ENCODE results near the gene PARD3B. TPM values are rescaled to one million over a fixed set of nuclear protein-coding genes. Genes with fewer than 3 reads are reported as not detected.
"Not testable (repeated sequence)": the region's sequence is repeated elsewhere in the genome, so short reads cannot be mapped to it uniquely, and the experiment has no call there.

The PARD3B gene
- total RNA-seq, 4 donors from 2014 or later = 32.6 to 65.7 (median 38.6) TPM

GRCh38 chr2:204557604-204558003 lies 12.3 kb downstream of the PARD3B start:
- in situ Hi-C loops (cut with MboI; ENCODE audit: low pct_ligation_motif_present in 1 of 4, low pct_unique_long_range_greater_than_20kb in 1 of 4, low sequenced_read_pairs in 3 of 4) (no loop called here), intact Hi-C loops (cut with DNase I; ENCODE audit: low total_unique reads) (no loop called here)

GRCh38 chr2:204559358-204559757 lies 14.1 kb downstream of the PARD3B start:
- H3K4me1 ChIP-seq; H3K4me3 ChIP-seq; DNase-seq; H3K27ac ChIP-seq; H3K9me3 ChIP-seq; H3K27me3 ChIP-seq; H3K36me3 ChIP-seq; intact Hi-C loops (cut with DNase I; ENCODE audit: low total_unique reads); in situ Hi-C loops (cut with MboI; ENCODE audit: low pct_ligation_motif_present in 1 of 4, low pct_unique_long_range_greater_than_20kb in 1 of 4, low sequenced_read_pairs in 3 of 4): not testable (repeated sequence)

More at GRCh38 chr2:204557604-204558003, 12.3 kb downstream of the PARD3B start:
- DNase-seq = no peak
- Histone ChIP-seq H3K4me1 (no peaks in the 10 kb centered on the region), H3K36me3 (no peaks in the 10 kb centered on the region), H3K27me3 (no peaks in the 10 kb centered on the region), H3K9me3 (no peaks in the 10 kb centered on the region), H3K27ac (no peak overlapping the region), H3K4me3 (no peak overlapping the region)
- TF ChIP-seq POLR2A (IDR thresholded peaks at IDR 0.05) = no peak
- no peak for TF ChIP-seq EP300 (IDR thresholded peaks at IDR 0.05; ENCODE audit: low read depth)
- no peak for TF ChIP-seq CTCF (IDR thresholded peaks at IDR 0.05)
- no peak for TF ChIP-seq POLR2AphosphoS5 (IDR thresholded peaks at IDR 0.05)
- WGBS, 2 donors (ENCODE audit: low coverage in 1 of 2) = 78 to 82% methylated on average over 1 of the region's 1 CpG

GRCh38 chr2:204560902-204561301 lies 15.6 kb downstream of the PARD3B start:
- H3K27ac ChIP-seq = no peak overlapping the region
- H3K4me3 ChIP-seq = no peak overlapping the region
- no peak for DNase-seq
- in situ Hi-C loops (cut with MboI; ENCODE audit: low pct_ligation_motif_present in 1 of 4, low pct_unique_long_range_greater_than_20kb in 1 of 4, low sequenced_read_pairs in 3 of 4) = no loop called here
- no peak for TF ChIP-seq POLR2AphosphoS5 (IDR thresholded peaks at IDR 0.05)
- no peak for TF ChIP-seq CTCF (IDR thresholded peaks at IDR 0.05)
- no peak for TF ChIP-seq EP300 (IDR thresholded peaks at IDR 0.05; ENCODE audit: low read depth)
- TF ChIP-seq POLR2A (IDR thresholded peaks at IDR 0.05) = no peak
- H3K36me3 ChIP-seq = no peaks in the 10 kb centered on the region
- WGBS, 2 donors (ENCODE audit: low coverage in 1 of 2) = 95 to 100% methylated on average over 3 of the region's 3 CpGs
- H3K4me1 ChIP-seq = no peaks in the 10 kb centered on the region
- intact Hi-C loops (cut with DNase I; ENCODE audit: low total_unique reads) = no loop called here
- no peaks in the 10 kb centered on the region for H3K27me3 ChIP-seq
- H3K9me3 ChIP-seq = no peaks in the 10 kb centered on the region

- H3K9me3 ChIP-seq = no peaks in the 10 kb centered on the region
- no peaks in the 10 kb centered on the region for H3K36me3 ChIP-seq
- in situ Hi-C loops (cut with MboI; ENCODE audit: low pct_ligation_motif_present in 1 of 4, low pct_unique_long_range_greater_than_20kb in 1 of 4, low sequenced_read_pairs in 3 of 4) = no loop called here
- intact Hi-C loops (cut with DNase I; ENCODE audit: low total_unique reads) = no loop called here
- no peaks in the 10 kb centered on the region for H3K27me3 ChIP-seq
- no peaks in the 10 kb centered on the region for H3K4me1 ChIP-seq
- H3K27ac ChIP-seq = no peak overlapping the region
- 84 to 90% methylated on average over 2 to 8 of the region's 8 CpGs for WGBS, 2 donors (ENCODE audit: low coverage in 1 of 2)
- no peak overlapping the region for H3K4me3 ChIP-seq
- TF ChIP-seq CTCF (IDR thresholded peaks at IDR 0.05) = no peak
- no peak for TF ChIP-seq POLR2A (IDR thresholded peaks at IDR 0.05)
- TF ChIP-seq POLR2AphosphoS5 (IDR thresholded peaks at IDR 0.05) = no peak
- no peak for TF ChIP-seq EP300 (IDR thresholded peaks at IDR 0.05; ENCODE audit: low read depth)
- DNase-seq = no peak
Measured at GRCh38 chr2:204561771-204562170, 16.5 kb downstream of the PARD3B start.

- TF ChIP-seq POLR2A (IDR thresholded peaks at IDR 0.05) (no peak), CTCF (IDR thresholded peaks at IDR 0.05) (no peak), POLR2AphosphoS5 (IDR thresholded peaks at IDR 0.05) (no peak), EP300 (IDR thresholded peaks at IDR 0.05; ENCODE audit: low read depth) (no peak)
- Histone ChIP-seq H3K27me3 (no peaks in the 10 kb centered on the region), H3K27ac (no peak overlapping the region), H3K4me3 (no peak overlapping the region), H3K4me1 (peaks cover 0 to 11% (median 0%) of the 10 kb centered on the region in 4 donors), H3K36me3 (no peaks in the 10 kb centered on the region), H3K9me3 (no peaks in the 10 kb centered on the region)
- intact Hi-C loops (cut with DNase I; ENCODE audit: low total_unique reads) = no loop called here
- DNase-seq = no peak
- WGBS, 2 donors (ENCODE audit: low coverage in 1 of 2) = 74 to 86% methylated on average over 2 of the region's 2 CpGs
- in situ Hi-C loops (cut with MboI; ENCODE audit: low pct_ligation_motif_present in 1 of 4, low pct_unique_long_range_greater_than_20kb in 1 of 4, low sequenced_read_pairs in 3 of 4) = no loop called here
Measured at GRCh38 chr2:204566439-204566838, 21.2 kb downstream of the PARD3B start.

Measured in transverse colon (tissue), 4 donors.